Endodermal cell (in vitro differentiated cells): Measurements from ENCODE around the gene IFI44L. TPM values are rescaled to one million over a fixed set of nuclear protein-coding genes. Genes with fewer than 3 reads are reported as not detected.
A peak's percentile ranks its signal among the peaks of the same experiment; 100 is the strongest.

ENCODE experiments used
- DNase-seq: peaks from one replicate; pipeline ENCODE4 v3.0.0-alpha.2; 2017
- H3K27ac ChIP-seq: 2 replicates; pipeline ENCODE4 v1.5.1; 2013; ENCODE audit warnings: mild to moderate bottlenecking, low read depth, low read length, moderate library complexity
- H3K27me3 ChIP-seq: 2 replicates; pipeline ENCODE4 v1.6.1; 2013; ENCODE audit warnings: mild to moderate bottlenecking, low read length, moderate library complexity; ENCODE audit not compliant: insufficient read depth, control insufficient read depth, poor library complexity, severe bottlenecking
- H3K36me3 ChIP-seq: 2 replicates; pipeline ENCODE4 v1.7.0; 2013; ENCODE audit warnings: mild to moderate bottlenecking, low read length, moderate library complexity; ENCODE audit not compliant: control insufficient read depth, insufficient read depth
- H3K4me1 ChIP-seq: one replicate; pipeline ENCODE4 v1.7.0; 2013; ENCODE audit warnings: low read length; ENCODE audit not compliant: control insufficient read depth, insufficient read depth
- H3K4me3 ChIP-seq: 2 replicates; pipeline ENCODE4 v1.5.1; 2013; ENCODE audit warnings: mild to moderate bottlenecking, low read length, moderate library complexity
- H3K9ac ChIP-seq: 2 replicates; pipeline ENCODE4 v1.6.1; 2013; ENCODE audit warnings: mild to moderate bottlenecking, low read length, moderate library complexity; ENCODE audit not compliant: poor library complexity, severe bottlenecking; ENCODE audit errors: extremely low read depth
- H3K9me3 ChIP-seq: 2 replicates; pipeline ENCODE4 v1.6.1; 2013; ENCODE audit warnings: mild to moderate bottlenecking, low read length, moderate library complexity; ENCODE audit not compliant: control insufficient read depth
- H3K27ac Mint-ChIP-seq: 2 replicates; pipeline ENCODE4 v1.8.0; 2020; ENCODE audit warnings: mixed read lengths
- H3K27me3 Mint-ChIP-seq: 2 replicates; pipeline ENCODE4 v1.8.0; 2021; ENCODE audit warnings: mild to moderate bottlenecking, mixed read lengths; ENCODE audit not compliant: insufficient read depth
- H3K36me3 Mint-ChIP-seq: 2 replicates; pipeline ENCODE4 v1.8.0; 2020; ENCODE audit warnings: low read depth, mixed read lengths
- H3K4me1 Mint-ChIP-seq: 2 replicates; pipeline ENCODE4 v1.8.0; 2020; ENCODE audit warnings: mixed read lengths
- H3K4me3 Mint-ChIP-seq: 2 replicates; pipeline ENCODE4 v1.8.0; 2020; ENCODE audit warnings: mild to moderate bottlenecking, moderate library complexity, mixed read lengths
- H3K9me3 Mint-ChIP-seq: 2 replicates; pipeline ENCODE4 v1.8.0; 2020; ENCODE audit warnings: mild to moderate bottlenecking, mixed read lengths
- CTCF ChIP-seq: fragments of 200-600 bp; sonication (generic); conservative IDR thresholded peaks from 2 replicates; pipeline ENCODE4 v1.5.0; 2021; ENCODE audit warnings: antibody characterized with exemption, mild to moderate bottlenecking
- WGBS, 2 experiments: methylation state at CpG; one replicate each; pipeline versions ENCODE4 v1.1.5 to v1.1.7; 2013; ENCODE audit warnings: missing lambda C conversion rate in 2 of 2, mixed read lengths in 1 of 2; ENCODE audit not compliant: insufficient coverage in 1 of 2, insufficient read length in 1 of 2; 5-methylcytosine and 5-hydroxymethylcytosine counted together
- total RNA-seq, 2 donors: library from RNA; stranded (reverse); fragmentation: NEBNext Ultra II Directional in 1 of 2; extraction: Animal tissue kit (Norgen Biotek cat#: 25700) in 1 of 2; gene quantifications; 2 replicates in 1 of 2; 3 replicates in 1 of 2; pipeline ENCODE4 v1.2.1, GENCODE V29; 2021

IFI44L gene
- total RNA-seq, 2 donors from 2014 or later, result not detected

- TF ChIP-seq CTCF, result no peak
- no peaks in the 10 kb centered on the region for H3K9me3 ChIP-seq
- Mint-ChIP-seq H3K9me3 (peaks cover 7% of the 10 kb centered on the region), H3K27me3 (no peaks in the 10 kb centered on the region), H3K4me3 (no peak overlapping the region), H3K4me1 (no peaks in the 10 kb centered on the region), H3K27ac (no peak overlapping the region), H3K36me3 (no peaks in the 10 kb centered on the region)
- no peaks in the 10 kb centered on the region for H3K27me3 ChIP-seq
- H3K4me3 ChIP-seq, result no peak overlapping the region
- no peaks in the 10 kb centered on the region for H3K36me3 ChIP-seq
- no peak overlapping the region for H3K9ac ChIP-seq
- no peak for DNase-seq
- H3K4me1 ChIP-seq, result no peaks in the 10 kb centered on the region
- H3K27ac ChIP-seq, result no peak overlapping the region
- 95 to 100% methylated on average over 1 of the region's 1 CpG for WGBS, 2 experiments
Measured at GRCh38 chr1:78687315-78687714, 67.1 kb downstream of the IFI44L start.

- H3K4me1 ChIP-seq, result no peaks in the 10 kb centered on the region
- no peak overlapping the region for H3K4me3 ChIP-seq
- peaks cover 7% of the 10 kb centered on the region for H3K9me3 Mint-ChIP-seq
- H3K27ac ChIP-seq, result no peak overlapping the region
- no peak overlapping the region for H3K9ac ChIP-seq
- no peaks in the 10 kb centered on the region for H3K27me3 ChIP-seq
- no peaks in the 10 kb centered on the region for H3K36me3 Mint-ChIP-seq
- WGBS, 2 experiments, result 67 to 81% methylated on average over 1 to 2 of the region's 2 CpGs
- H3K4me1 Mint-ChIP-seq, result no peaks in the 10 kb centered on the region
- H3K9me3 ChIP-seq, result no peaks in the 10 kb centered on the region
- TF ChIP-seq CTCF, result no peak
- no peak overlapping the region for H3K4me3 Mint-ChIP-seq
- DNase-seq, result no peak
- no peaks in the 10 kb centered on the region for H3K27me3 Mint-ChIP-seq
- no peaks in the 10 kb centered on the region for H3K36me3 ChIP-seq
- H3K27ac Mint-ChIP-seq, result no peak overlapping the region
Measured at GRCh38 chr1:78687914-78688313, 67.7 kb downstream of the IFI44L start.

GRCh38 chr1:78688697-78689096, 68.4 kb downstream of the IFI44L start:
- Mint-ChIP-seq H3K27me3 (no peaks in the 10 kb centered on the region), H3K27ac (no peak overlapping the region)
- TF ChIP-seq CTCF, result peak; percentile 48

More at GRCh38 chr1:78688697-78689096, 68.4 kb downstream of the IFI44L start:
- Histone ChIP-seq H3K9ac (no peak overlapping the region), H3K36me3 (no peaks in the 10 kb centered on the region), H3K4me1 (no peaks in the 10 kb centered on the region), H3K27me3 (no peaks in the 10 kb centered on the region), H3K4me3 (no peak overlapping the region), H3K9me3 (no peaks in the 10 kb centered on the region), H3K27ac (no peak overlapping the region)
- H3K36me3 Mint-ChIP-seq, result no peaks in the 10 kb centered on the region
- H3K9me3 Mint-ChIP-seq, result peaks cover 7% of the 10 kb centered on the region
- no peak for DNase-seq
- H3K4me1 Mint-ChIP-seq, result no peaks in the 10 kb centered on the region
- no peak overlapping the region for H3K4me3 Mint-ChIP-seq
